Ectodermal cell (in vitro differentiated cells): Measurements from ENCODE around the gene ZNF319.
"Not testable (repeated sequence)": the region's sequence is repeated elsewhere in the genome, so short reads cannot be mapped to it uniquely, and the experiment has no call there.

Experiments used
- H3K27ac ChIP-seq: 2 replicates; pipeline ENCODE4 v1.7.0; 2013; ENCODE audit warnings: mild to moderate bottlenecking, low read depth, low read length; ENCODE audit not compliant: insufficient read depth, poor library complexity, severe bottlenecking
- H3K27me3 ChIP-seq: 2 replicates; pipeline ENCODE4 v1.7.0; 2013; ENCODE audit warnings: mild to moderate bottlenecking, low read length; ENCODE audit not compliant: insufficient read depth, control insufficient read depth, poor library complexity, severe bottlenecking
- H3K36me3 ChIP-seq: one replicate; pipeline ENCODE4 v1.7.0; 2013; ENCODE audit warnings: low read length; ENCODE audit not compliant: control insufficient read depth, insufficient read depth
- H3K4me1 ChIP-seq: one replicate; pipeline ENCODE4 v1.7.0; 2013; ENCODE audit warnings: low read length; ENCODE audit not compliant: control insufficient read depth, insufficient read depth
- H3K4me3 ChIP-seq: 2 replicates; pipeline ENCODE4 v1.7.0; 2013; ENCODE audit warnings: low read depth, low read length, control low read depth; ENCODE audit not compliant: insufficient read depth
- H3K9me3 ChIP-seq: 2 replicates; pipeline ENCODE4 v1.7.0; 2013; ENCODE audit warnings: mild to moderate bottlenecking, low read length, moderate library complexity; ENCODE audit not compliant: control insufficient read depth
- WGBS, 2 experiments: methylation state at CpG; one replicate each; pipeline ENCODE4 v1.1.7; 2013; ENCODE audit warnings: missing lambda C conversion rate in 2 of 2; 5-methylcytosine and 5-hydroxymethylcytosine counted together

Gene ZNF319

DNA sequence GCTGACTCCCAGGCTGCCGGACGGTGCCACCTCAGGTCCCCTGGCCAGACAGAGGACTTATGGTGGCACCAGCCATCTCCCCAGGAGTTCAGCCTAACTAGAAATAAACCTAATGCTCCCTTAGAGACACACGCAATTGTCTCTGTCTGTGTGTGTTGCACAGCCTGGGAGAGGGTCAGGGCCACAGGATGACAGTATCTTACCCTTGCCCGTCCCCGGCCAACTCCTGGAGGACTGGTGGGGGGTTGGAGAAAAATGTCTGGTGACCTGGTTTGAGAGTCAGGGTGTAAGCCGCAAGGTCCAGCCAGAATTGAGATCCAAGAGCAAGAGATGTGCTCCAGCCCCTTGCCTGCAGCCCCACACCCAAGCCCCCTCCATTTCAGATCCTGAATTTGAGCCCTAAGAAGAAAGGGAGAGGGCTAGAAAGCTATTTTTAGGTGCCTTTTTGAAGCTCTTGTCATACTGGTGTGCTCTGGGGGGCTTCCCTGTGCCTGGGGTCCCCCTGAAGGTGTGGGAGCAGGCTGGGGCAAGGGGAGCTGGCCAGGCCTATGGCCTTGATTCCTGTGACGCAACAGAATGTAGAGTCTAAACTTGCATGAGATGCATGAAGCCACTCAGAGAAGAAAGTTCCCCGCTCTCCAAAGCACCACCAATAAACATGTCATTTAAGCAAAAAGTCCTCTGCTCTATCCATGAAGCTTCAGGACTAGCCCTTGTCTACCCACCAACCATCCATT lies 12.9 kb downstream of the ZNF319 start:
- H3K4me1 ChIP-seq = peaks cover 12% of the 10 kb centered on the region
- H3K27me3 ChIP-seq = peaks cover 41% of the 10 kb centered on the region
- WGBS, 2 experiments = 94 to 95% methylated on average over 8 of the region's 8 CpGs
- H3K4me3 ChIP-seq = no peak overlapping the region
- H3K36me3 ChIP-seq = no peaks in the 10 kb centered on the region
- H3K9me3 ChIP-seq = no peaks in the 10 kb centered on the region
- no peak overlapping the region for H3K27ac ChIP-seq

DNA sequence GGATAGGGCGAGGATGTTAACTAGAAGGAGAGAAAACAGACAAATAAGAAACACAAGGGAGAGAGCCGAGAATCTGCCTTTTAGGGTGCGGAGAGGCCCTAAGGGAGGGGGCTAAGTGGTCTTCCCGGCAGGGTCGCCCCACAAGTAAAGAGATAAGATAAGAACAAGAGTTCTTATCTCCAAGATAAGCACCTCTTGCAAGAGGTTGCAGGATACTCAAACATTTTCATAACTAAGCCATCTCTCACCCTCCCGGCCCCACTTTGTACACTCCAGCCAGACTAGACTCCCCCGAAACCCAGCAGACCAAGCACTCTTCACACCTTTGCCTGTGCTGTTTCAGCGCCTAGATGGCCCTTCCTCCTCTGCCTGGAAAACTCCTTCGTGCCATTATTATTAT lies 14.3 kb downstream of the ZNF319 start:
- Histone ChIP-seq H3K27me3 (peaks cover 41% of the 10 kb centered on the region), H3K4me1 (peaks cover 12% of the 10 kb centered on the region), H3K27ac (no peak overlapping the region), H3K9me3 (no peaks in the 10 kb centered on the region), H3K36me3 (no peaks in the 10 kb centered on the region), H3K4me3 (no peak overlapping the region)
- 70 to 78% methylated on average over 8 of the region's 9 CpGs for WGBS, 2 experiments

DNA sequence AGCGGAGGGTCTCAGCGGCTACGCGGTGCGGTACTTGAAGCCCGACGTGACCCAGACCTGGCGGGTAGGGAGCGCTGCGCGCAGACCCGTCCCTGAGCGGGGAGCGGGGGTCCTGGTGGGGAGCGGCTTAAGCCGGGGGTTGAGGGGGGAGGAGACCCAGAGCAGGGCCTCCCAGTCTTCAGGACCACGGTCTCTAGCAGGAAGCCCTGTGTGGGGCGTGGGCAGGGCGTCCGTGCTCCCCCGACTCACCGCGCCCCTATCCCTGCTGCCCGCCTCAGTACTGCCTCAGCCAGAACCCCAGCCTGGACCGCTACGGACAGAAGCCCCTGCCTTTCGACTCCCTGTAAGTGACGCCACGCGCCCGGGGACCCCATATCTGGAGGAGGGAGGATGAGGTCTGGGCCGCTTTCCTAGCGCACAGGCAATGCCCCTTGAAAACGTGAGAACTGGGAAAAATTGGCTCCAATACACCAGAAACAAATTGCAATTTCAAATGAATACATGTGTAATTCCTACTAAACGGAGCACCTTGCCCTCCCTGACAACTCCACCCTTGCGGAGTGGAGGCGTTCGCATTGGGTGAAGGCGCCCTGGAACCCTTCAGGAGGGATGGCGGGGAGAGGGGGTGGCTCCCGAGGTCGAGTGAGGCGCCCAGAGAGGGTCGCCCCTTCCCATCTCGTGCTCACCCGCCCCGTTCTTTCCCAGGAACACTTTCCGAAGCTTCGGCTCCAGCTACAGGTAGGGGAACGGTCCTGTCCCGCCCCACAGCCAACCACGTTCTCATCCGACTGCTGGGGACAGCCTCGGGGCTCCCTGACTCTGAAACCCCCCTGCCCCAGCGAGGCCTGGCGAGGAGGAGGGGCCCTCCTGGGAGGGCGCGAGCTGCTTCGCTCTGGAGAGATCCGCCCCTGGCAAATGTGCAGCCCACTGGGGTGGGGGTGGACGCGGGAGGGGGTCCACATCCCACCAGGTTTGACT lies 15.0 kb downstream of the ZNF319 start:
- peaks cover 41% of the 10 kb centered on the region for H3K27me3 ChIP-seq
- 6% methylated on average over 62 of the region's 62 CpGs for WGBS, 2 experiments

DNA sequence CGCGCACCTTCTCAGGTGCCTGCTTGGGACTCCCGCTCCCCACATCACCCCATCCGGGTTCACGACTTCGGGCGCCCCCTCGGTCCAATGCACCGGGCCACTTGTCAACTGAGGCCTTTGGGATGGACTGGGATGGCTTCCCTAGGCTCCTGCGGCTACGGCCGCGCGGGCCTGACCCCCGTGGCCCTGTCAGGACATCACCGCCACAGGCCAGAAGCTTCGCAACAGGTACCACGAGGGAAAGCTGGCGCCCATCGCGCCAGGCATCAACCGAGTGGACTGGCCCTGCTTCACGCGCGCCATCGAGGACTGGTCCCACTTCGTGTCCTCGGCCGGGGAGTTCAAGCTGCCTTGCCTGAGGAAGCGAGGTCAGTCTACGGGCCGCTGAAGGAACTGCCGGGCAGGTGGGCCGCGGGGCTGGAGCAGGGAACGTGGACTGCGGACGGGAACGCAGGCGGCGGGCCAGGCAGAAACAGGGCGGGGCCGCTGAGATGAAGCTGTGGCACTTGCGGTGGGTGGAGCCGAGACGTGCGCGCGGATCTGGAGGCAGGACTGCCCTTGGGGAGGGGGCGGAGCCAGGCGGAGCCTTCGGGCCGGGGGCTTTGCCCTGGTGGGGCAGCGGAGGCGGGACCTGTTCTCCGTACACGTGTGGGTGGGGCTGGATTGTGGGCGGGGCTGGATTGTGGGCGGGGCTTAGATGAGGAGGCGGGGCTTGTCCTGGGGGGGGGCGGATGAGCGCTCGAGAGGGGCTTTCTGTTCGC lies 15.8 kb downstream of the ZNF319 start:
- Histone ChIP-seq H3K9me3 (no peaks in the 10 kb centered on the region), H3K36me3 (no peaks in the 10 kb centered on the region), H3K4me1 (peaks cover 12% of the 10 kb centered on the region), H3K27ac (no peak overlapping the region), H3K4me3 (peak overlapping the region; percentile 42), H3K27me3 (peaks cover 41% of the 10 kb centered on the region)
- 19 to 20% methylated on average over 64 of the region's 64 CpGs for WGBS, 2 experiments

More for the DNA sequence above, 15.0 kb downstream of the ZNF319 start:
- Histone ChIP-seq H3K4me1 (peaks cover 12% of the 10 kb centered on the region), H3K9me3 (no peaks in the 10 kb centered on the region), H3K36me3 (no peaks in the 10 kb centered on the region), H3K4me3 (peak overlapping the region; percentile 42), H3K27ac (no peak overlapping the region)

DNA sequence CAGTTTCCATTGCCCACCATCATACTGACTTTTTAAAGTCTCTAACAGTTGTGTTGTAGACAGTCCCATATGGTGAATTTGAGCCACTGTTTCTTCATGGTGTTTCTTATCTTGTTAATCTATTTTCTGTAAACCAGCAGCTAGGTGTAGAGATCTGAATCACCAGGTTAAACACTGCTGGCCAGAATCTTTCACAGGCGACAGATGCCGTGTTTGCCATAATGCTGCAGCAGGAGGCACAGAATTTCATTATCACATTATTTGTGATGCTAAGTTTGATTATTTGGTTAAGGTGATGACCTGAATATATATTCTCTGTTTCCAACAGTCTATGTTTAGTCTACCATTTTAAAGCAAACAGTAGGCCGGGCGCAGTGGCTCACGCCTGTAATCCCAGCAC lies 18.1 kb downstream of the ZNF319 start:
- Histone ChIP-seq H3K4me1 (peaks cover 12% of the 10 kb centered on the region), H3K9me3 (no peaks in the 10 kb centered on the region), H3K27ac (no peak overlapping the region), H3K36me3 (no peaks in the 10 kb centered on the region), H3K27me3 (peaks cover 38% of the 10 kb centered on the region), H3K4me3 (no peak overlapping the region)
- 85 to 88% methylated on average over 5 of the region's 5 CpGs for WGBS, 2 experiments

DNA sequence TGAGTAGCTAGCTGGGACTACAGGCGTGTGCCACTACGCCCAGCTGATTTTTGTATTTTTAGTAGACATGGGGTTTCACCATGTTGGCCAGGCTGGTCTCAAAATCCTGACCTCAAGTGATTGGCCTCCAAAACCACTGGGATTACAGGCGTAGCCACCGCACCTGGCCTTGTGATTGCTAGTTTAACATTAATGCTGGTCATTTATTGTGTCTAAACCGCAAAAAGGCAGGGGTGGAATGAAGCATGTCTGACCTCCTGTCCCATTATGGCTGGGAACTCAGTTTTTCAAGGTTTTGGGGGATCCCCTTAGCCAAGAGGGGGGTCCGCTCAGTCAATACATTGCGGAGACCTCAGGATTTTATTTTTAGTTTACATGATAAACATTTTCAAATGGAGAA lies 18.8 kb downstream of the ZNF319 start:
- H3K36me3 ChIP-seq = no peaks in the 10 kb centered on the region
- no peaks in the 10 kb centered on the region for H3K9me3 ChIP-seq
- H3K4me3 ChIP-seq = no peak overlapping the region
- peaks cover 30% of the 10 kb centered on the region for H3K27me3 ChIP-seq
- H3K27ac ChIP-seq = no peak overlapping the region
- WGBS, 2 experiments = 93 to 94% methylated on average over 6 to 7 of the region's 7 CpGs
- peaks cover 12% of the 10 kb centered on the region for H3K4me1 ChIP-seq

DNA sequence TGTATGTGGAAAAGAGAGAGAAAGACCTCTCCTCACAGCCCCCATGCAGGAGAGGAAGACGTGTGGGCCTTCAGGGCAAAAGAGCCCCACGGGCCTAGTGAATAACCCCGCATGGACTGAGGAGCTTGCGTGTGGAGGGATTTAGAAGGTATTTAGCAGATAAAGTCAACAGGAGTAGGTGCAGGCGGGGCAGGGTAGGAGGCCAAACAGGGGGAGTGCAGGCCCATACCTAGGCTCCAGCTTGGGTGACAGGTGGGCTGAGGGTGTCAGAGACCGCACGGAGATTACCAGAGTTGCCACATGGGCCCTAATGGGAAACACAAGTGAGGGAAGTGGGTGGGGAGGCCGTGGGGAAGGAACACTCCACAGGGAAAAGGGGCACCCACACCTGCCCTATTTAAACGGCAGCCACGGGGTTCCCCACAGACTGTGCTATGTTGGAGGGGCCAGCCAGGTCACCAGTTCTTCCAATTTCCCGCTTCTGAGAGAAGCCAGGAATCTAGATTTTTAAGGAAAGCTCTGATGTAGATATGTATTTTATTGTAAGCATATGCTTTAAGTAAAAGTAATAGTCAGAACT lies 21.4 kb downstream of the ZNF319 start:
- no peaks in the 10 kb centered on the region for H3K36me3 ChIP-seq
- peaks cover 9% of the 10 kb centered on the region for H3K4me1 ChIP-seq
- no peaks in the 10 kb centered on the region for H3K9me3 ChIP-seq
- H3K27me3 ChIP-seq = peaks cover 5% of the 10 kb centered on the region
- H3K4me3 ChIP-seq = no peak overlapping the region
- WGBS, 2 experiments = 90 to 92% methylated on average over 11 of the region's 11 CpGs
- no peak overlapping the region for H3K27ac ChIP-seq

DNA sequence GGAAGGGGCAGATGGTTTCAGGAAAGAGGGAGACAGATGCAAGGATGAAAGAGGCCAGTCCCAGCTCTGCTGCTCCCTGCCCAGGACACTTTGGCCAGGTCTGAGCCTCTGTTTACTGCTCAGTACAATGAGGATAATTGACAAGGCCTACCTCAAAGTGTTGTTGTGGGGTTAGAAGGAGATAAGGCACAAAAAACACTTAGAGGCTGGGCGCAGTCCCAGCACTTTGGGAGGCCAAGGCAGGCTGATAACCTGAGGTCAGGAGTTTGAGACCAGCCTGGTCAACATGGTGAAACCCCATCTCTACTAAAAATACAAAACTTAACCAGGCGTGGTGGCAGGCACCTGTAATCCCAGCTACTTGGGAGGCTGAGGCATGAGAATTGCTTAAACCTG lies 22.4 kb downstream of the ZNF319 start:
- not testable (repeated sequence) for H3K4me1 ChIP-seq, H3K27me3 ChIP-seq, H3K9me3 ChIP-seq, H3K27ac ChIP-seq, H3K36me3 ChIP-seq, H3K4me3 ChIP-seq
- 96 to 98% methylated on average over 2 of the region's 2 CpGs for WGBS, 2 experiments

DNA sequence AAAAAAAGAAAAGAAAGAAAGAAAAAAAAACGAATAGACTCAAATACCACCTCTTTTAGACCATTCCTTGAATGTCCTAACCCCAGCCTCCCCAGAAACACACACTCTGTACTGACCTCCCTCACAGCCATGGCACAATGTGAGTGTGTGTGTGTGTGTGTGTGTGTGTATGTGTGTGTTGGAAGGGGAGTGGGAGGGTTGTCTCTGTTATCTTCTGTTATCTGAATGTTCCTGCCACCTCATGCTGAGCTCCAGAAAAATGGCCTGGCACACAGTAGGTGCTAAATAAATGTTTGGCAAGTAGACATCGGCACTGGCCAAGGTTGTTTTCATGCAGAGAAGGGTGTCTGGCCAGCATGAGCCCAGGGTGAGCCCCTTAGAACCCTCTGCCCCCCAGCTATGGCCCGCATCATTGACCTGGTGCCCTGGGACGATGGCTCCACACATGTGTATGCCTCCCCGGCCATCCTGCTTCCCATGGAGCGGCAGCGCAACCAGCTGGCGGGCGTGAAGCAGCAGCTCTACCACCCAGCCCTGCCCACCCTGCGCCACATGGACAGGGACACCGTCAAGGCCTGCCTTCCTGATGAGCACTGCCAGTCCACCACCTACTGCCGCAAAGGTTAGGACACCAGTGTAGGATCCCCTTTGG lies 22.9 kb downstream of the ZNF319 start:
- WGBS, 2 experiments = 89 to 90% methylated on average over 11 of the region's 12 CpGs
- Histone ChIP-seq H3K27ac (no peak overlapping the region), H3K36me3 (no peaks in the 10 kb centered on the region), H3K4me3 (no peak overlapping the region), H3K4me1 (peaks cover 9% of the 10 kb centered on the region), H3K9me3 (no peaks in the 10 kb centered on the region), H3K27me3 (no peaks in the 10 kb centered on the region)
